Trophoblast cell (in vitro differentiated cells and primary cell): ENCODE results near the gene PAK5.

ENCODE experiments used
- DNase-seq, 2 donors: peaks; one replicate each; pipeline ENCODE4 v3.0.0-alpha.2; 2016
- H2AFZ ChIP-seq: 2 replicates; pipeline ENCODE4 v1.6.1; 2013; ENCODE audit warnings: low read length, moderate library complexity, mild to moderate bottlenecking; ENCODE audit not compliant: insufficient read depth, poor library complexity
- H2AK5ac ChIP-seq: 2 replicates; pipeline ENCODE4 v1.6.1; 2013; ENCODE audit warnings: mild to moderate bottlenecking, low read length
- H2BK120ac ChIP-seq: 2 replicates; pipeline ENCODE4 v1.6.1; 2013; ENCODE audit warnings: low read length, mild to moderate bottlenecking, moderate library complexity; ENCODE audit not compliant: insufficient read depth, poor library complexity
- H2BK12ac ChIP-seq: 2 replicates; pipeline ENCODE4 v1.6.1; 2013; ENCODE audit warnings: mild to moderate bottlenecking, low read length, moderate library complexity
- H2BK5ac ChIP-seq: 2 replicates; pipeline ENCODE4 v1.6.1; 2013; ENCODE audit warnings: low read length, low read depth, moderate library complexity, mild to moderate bottlenecking; ENCODE audit not compliant: poor library complexity
- H3K14ac ChIP-seq: 2 replicates; pipeline ENCODE4 v1.6.1; 2013; ENCODE audit warnings: mild to moderate bottlenecking, low read length
- H3K18ac ChIP-seq: 2 replicates; pipeline ENCODE4 v1.6.1; 2013; ENCODE audit warnings: mild to moderate bottlenecking, low read length
- H3K23ac ChIP-seq: 2 replicates; pipeline ENCODE4 v1.6.1; 2013; ENCODE audit warnings: low read length
- H3K27ac ChIP-seq: 2 replicates; pipeline ENCODE4 v1.5.1; 2013; ENCODE audit warnings: low read depth, mild to moderate bottlenecking, inconsistent platforms, low read length, moderate library complexity
- H3K27me3 ChIP-seq: 2 replicates; pipeline ENCODE4 v1.6.1; 2013; ENCODE audit warnings: inconsistent platforms, mild to moderate bottlenecking, low read length, moderate library complexity; ENCODE audit not compliant: insufficient read depth
- H3K36me3 ChIP-seq, 2 experiments: 1 replicate in 1 of 2; 2 replicates in 1 of 2; pipeline ENCODE4 v1.6.1; 2013; ENCODE audit warnings: low read length in 2 of 2, mild to moderate bottlenecking in 2 of 2, moderate library complexity in 1 of 2; ENCODE audit not compliant: insufficient read depth in 2 of 2, control insufficient read depth in 1 of 2
- H3K4ac ChIP-seq: 2 replicates; pipeline ENCODE4 v1.6.1; 2013; ENCODE audit warnings: low read depth, mild to moderate bottlenecking, low read length, moderate library complexity
- H3K4me1 ChIP-seq, 2 experiments: 1 replicate in 1 of 2; 2 replicates in 1 of 2; pipeline ENCODE4 v1.6.1; 2013; ENCODE audit warnings: low read length in 2 of 2, mild to moderate bottlenecking in 2 of 2, moderate library complexity in 1 of 2; ENCODE audit not compliant: insufficient read depth in 2 of 2, control insufficient read depth in 1 of 2
- H3K4me2 ChIP-seq: 2 replicates; pipeline ENCODE4 v1.6.1; 2013; ENCODE audit warnings: inconsistent platforms, mild to moderate bottlenecking, low read length, moderate library complexity
- H3K4me3 ChIP-seq: 2 replicates; pipeline ENCODE4 v1.5.1; 2013; ENCODE audit warnings: mild to moderate bottlenecking, low read depth, low read length, inconsistent platforms
- H3K79me1 ChIP-seq: one replicate; pipeline ENCODE4 v1.6.1; 2013; ENCODE audit warnings: low read length
- H3K79me2 ChIP-seq: 2 replicates; pipeline ENCODE4 v1.6.1; 2013; ENCODE audit warnings: low read length, mild to moderate bottlenecking; ENCODE audit not compliant: control insufficient read depth, insufficient read depth, poor library complexity
- H3K9ac ChIP-seq: 2 replicates; pipeline ENCODE4 v1.6.1; 2013; ENCODE audit warnings: mild to moderate bottlenecking, low read length
- H3K9me3 ChIP-seq: 2 replicates; pipeline ENCODE4 v1.6.1; 2013; ENCODE audit warnings: low read depth, mild to moderate bottlenecking, control low read depth, inconsistent platforms, low read length; ENCODE audit not compliant: insufficient read depth
- H4K12ac ChIP-seq: 2 replicates; pipeline ENCODE4 v1.6.1; 2013; ENCODE audit warnings: low read depth, mild to moderate bottlenecking, low read length, moderate library complexity
- H4K8ac ChIP-seq: 2 replicates; pipeline ENCODE4 v1.6.1; 2013; ENCODE audit warnings: low read depth, mild to moderate bottlenecking, low read length, moderate library complexity
- H4K91ac ChIP-seq: one replicate; pipeline ENCODE4 v1.6.1; 2013; ENCODE audit warnings: low read depth, mild to moderate bottlenecking, low read length, moderate library complexity
- WGBS: extraction: QIAGEN DNeasy Blood & Tissue Kit; methylation state at CpG from one replicate; pipeline ENCODE4 v1.1.7; 2013; ENCODE audit warnings: missing lambda C conversion rate; ENCODE audit not compliant: insufficient read length, insufficient coverage; ENCODE audit errors: extremely low coverage; 5-methylcytosine and 5-hydroxymethylcytosine counted together

The PAK5 gene

DNA sequence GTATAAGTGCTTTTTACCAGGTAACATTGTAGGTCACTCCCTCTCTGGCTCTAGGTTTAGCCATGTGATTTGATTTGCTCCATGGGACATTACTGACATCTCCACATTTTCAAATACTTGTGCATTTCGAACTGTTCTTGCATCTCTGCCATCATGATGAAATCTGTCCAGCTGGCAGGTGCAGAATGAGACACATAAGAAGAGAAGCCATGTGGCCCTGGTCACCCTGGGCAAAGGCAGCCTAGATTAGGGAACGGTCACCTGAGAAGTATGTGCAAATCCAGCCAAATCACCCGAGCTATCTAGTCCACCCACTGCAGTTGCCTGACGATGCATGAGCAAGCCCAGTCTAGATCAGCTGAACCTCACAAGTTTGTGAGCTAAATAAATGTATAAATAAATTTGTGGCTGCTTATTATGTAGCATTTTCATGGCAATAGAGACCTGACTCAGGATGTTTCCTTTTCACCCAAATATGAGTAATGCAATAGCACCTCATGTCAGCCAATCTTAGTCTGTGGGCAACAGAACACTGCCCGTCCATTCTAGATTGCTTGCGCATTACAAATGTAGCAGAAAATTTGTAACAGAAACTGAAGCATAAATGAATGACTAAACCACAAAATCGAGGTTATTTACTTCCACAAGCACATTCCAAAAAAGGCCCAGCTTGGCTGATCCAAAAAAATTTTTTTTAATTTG is 115.2 kb downstream of the PAK5 start:
- Histone ChIP-seq H3K23ac (no peak overlapping the region), H4K91ac (no peak overlapping the region), H3K79me1 (no peaks in the 10 kb centered on the region), H2AK5ac (no peak overlapping the region), H3K79me2 (no peaks in the 10 kb centered on the region), H3K9me3 (peaks cover 3% of the 10 kb centered on the region), H3K27me3 (no peaks in the 10 kb centered on the region), H2BK120ac (no peak overlapping the region), H3K4ac (no peak overlapping the region), H3K4me2 (no peak overlapping the region), H2BK12ac (no peak overlapping the region), H2BK5ac (no peak overlapping the region), H2AFZ (no peak overlapping the region), H3K4me3 (no peak overlapping the region), H3K27ac (no peak overlapping the region), H4K8ac (no peak overlapping the region), H4K12ac (no peak overlapping the region), H3K4me1 (no peaks in the 10 kb centered on the region), H3K14ac (no peak overlapping the region), H3K36me3 (no peaks in the 10 kb centered on the region), H3K18ac (no peak overlapping the region), H3K9ac (no peak overlapping the region)
- DNase-seq = no peak
- no CpG with 5 or more reads among the region's 7 CpGs for WGBS

DNA sequence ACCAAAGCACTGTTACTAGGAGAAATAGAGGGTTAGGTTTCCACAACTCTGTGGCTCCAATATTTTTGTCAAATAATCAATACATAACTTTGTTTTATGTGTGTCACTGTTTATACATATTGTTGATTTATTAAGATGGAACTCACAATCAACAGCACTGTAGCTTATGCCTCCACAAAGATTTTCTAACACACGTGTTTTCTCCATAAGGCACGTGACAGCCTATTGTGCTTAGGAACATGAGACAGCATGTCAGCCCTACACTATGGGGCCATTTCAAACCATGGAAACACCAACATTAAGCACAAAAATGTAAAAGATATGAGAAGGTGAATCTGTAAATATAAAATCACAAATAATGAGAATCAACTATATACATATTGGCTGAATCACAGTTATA is 127.0 kb downstream of the PAK5 start:
- Histone ChIP-seq H3K4me2 (no peak overlapping the region), H3K9ac (no peak overlapping the region), H3K4ac (no peak overlapping the region), H2BK12ac (no peak overlapping the region), H3K4me1 (no peaks in the 10 kb centered on the region), H3K9me3 (no peaks in the 10 kb centered on the region), H4K12ac (no peak overlapping the region), H2BK120ac (no peak overlapping the region), H3K23ac (no peak overlapping the region), H4K8ac (no peak overlapping the region), H2BK5ac (no peak overlapping the region), H3K27ac (no peak overlapping the region), H3K79me1 (no peaks in the 10 kb centered on the region), H3K79me2 (no peaks in the 10 kb centered on the region), H2AK5ac (no peak overlapping the region), H3K27me3 (no peaks in the 10 kb centered on the region), H3K14ac (no peak overlapping the region), H3K18ac (no peak overlapping the region), H3K36me3 (no peaks in the 10 kb centered on the region), H3K4me3 (no peak overlapping the region), H2AFZ (no peak overlapping the region), H4K91ac (no peak overlapping the region)
- no peak for DNase-seq
- no CpG with 5 or more reads among the region's 2 CpGs for WGBS

DNA sequence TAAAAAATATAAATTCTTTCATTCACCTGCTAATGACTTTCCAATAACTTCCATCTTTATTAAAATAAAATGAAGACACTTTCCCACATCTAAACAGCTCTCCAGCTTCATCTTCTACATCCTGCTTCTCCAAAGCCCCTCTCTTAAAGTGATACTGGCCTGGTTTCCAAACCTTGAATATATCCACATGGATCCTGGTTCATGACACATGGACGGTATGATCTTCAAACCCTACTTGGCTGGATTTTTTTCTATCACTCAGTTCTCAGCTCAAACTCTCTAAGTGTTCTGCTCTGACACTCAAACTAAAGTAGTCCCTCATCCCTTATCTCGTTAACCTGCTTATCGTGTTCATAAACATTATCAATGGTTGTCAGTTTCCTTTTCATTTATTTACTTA is 128.2 kb downstream of the PAK5 start:
- DNase-seq = no peak
- H3K4me1 ChIP-seq = no peaks in the 10 kb centered on the region
- no peaks in the 10 kb centered on the region for H3K79me1 ChIP-seq
- H3K23ac ChIP-seq = no peak overlapping the region
- no peak overlapping the region for H2BK120ac ChIP-seq
- no peak overlapping the region for H2BK5ac ChIP-seq
- no peak overlapping the region for H3K9ac ChIP-seq
- no peak overlapping the region for H2AK5ac ChIP-seq
- H4K8ac ChIP-seq = no peak overlapping the region
- no peak overlapping the region for H3K4me3 ChIP-seq
- H3K27me3 ChIP-seq = no peaks in the 10 kb centered on the region
- no peaks in the 10 kb centered on the region for H3K36me3 ChIP-seq
- no peak overlapping the region for H2AFZ ChIP-seq
- no peak overlapping the region for H3K4ac ChIP-seq
- whole genome bisulfite sequencing = no CpG with 5 or more reads among the region's 3 CpGs
- no peak overlapping the region for H3K27ac ChIP-seq
- H3K79me2 ChIP-seq = no peaks in the 10 kb centered on the region
- no peak overlapping the region for H3K4me2 ChIP-seq
- no peak overlapping the region for H3K14ac ChIP-seq
- no peak overlapping the region for H4K91ac ChIP-seq
- no peak overlapping the region for H3K18ac ChIP-seq
- no peak overlapping the region for H4K12ac ChIP-seq
- no peak overlapping the region for H2BK12ac ChIP-seq
- H3K9me3 ChIP-seq = no peaks in the 10 kb centered on the region

DNA sequence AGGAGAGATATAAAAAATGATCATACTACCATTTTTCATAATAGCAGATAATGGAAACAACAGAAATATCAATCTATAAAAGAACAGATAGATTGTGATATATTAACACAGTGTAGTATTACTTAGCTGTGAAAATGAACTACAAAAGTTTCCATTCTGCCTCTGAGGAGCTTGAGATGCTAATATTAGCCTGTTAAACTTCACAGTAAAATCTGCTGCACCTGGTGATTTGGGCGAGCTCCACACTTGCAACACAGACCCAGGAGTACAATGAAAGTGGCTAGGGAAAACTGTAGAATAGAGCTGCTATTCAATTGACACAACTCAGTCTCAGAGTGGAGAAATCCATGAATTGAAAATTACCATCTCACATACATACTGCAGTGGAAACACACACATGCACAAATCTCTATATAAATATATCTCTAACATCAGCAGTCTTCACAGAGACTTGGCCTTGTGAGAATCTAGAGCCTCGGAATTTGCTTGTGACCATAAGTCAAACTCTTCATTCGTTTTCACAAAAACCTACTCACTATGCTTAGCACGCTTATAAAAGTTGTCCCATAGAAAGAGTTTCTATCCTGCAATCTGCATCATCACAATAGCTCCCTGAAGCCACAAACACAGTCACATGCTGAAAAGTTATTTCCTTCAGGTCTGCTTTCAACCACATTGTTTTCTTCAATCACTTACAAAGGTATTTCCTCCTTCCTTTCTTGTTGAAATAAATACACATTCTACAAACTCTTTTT is 133.0 kb downstream of the PAK5 start:
- Histone ChIP-seq H2BK120ac (no peak overlapping the region), H3K27ac (no peak overlapping the region), H3K79me2 (no peaks in the 10 kb centered on the region), H3K9me3 (no peaks in the 10 kb centered on the region), H4K12ac (no peak overlapping the region), H3K9ac (no peak overlapping the region), H2AK5ac (no peak overlapping the region), H2BK12ac (no peak overlapping the region), H3K27me3 (no peaks in the 10 kb centered on the region), H4K8ac (no peak overlapping the region), H3K18ac (no peak overlapping the region), H3K36me3 (no peaks in the 10 kb centered on the region), H3K4ac (no peak overlapping the region), H2BK5ac (no peak overlapping the region), H3K4me2 (no peak overlapping the region), H3K4me1 (no peaks in the 10 kb centered on the region), H4K91ac (no peak overlapping the region), H2AFZ (no peak overlapping the region), H3K14ac (no peak overlapping the region), H3K4me3 (no peak overlapping the region), H3K79me1 (no peaks in the 10 kb centered on the region), H3K23ac (no peak overlapping the region)
- no peak for DNase-seq
- no CpG with 5 or more reads among the region's 4 CpGs for WGBS
